Testis (tissue), 2 donors: ENCODE results near the gene GNB4.

Experiments
- POLR2A ChIP-seq: fragments of 450-650 bp; IDR thresholded peaks from one replicate; pipeline ENCODE4 v1.6.1; 2017; ENCODE audit warnings: antibody characterized with exemption, mild to moderate bottlenecking, moderate library complexity
- TF ChIP-seq, protein P1 (sequence below), 3 experiments: fragments of 450-650 bp in 2 of 3; fragments of 200-600 bp in 1 of 3; sonication (generic) in 1 of 3; IDR thresholded peaks; one replicate each; pipeline ENCODE4 v1.5.1; 2016 to 2019; ENCODE audit warnings: antibody characterized with exemption in 3 of 3, mild to moderate bottlenecking in 2 of 3, moderate library complexity in 1 of 3

DNA sequence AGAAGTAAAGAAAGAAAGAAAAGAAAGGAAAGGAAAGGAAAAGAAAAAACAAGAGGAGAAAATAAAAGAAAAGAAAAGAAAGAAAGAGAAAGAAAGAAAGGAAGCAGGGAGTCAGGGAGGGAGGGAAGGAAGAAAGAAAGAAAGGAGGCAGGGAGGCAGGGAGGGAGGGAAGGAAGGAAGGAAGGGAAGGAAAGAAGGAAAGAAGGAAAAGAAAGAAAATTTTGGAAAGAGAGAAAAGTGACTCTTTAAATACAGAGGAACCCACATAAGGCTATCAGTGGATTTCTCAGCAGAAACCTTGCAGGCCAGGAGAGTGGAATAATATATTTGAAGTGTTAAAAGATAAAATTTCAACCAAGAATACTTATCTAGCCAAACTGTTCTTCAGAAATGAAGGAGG is 44.2 kb upstream of the GNB4 start:
- TF ChIP-seq, protein P1, sequence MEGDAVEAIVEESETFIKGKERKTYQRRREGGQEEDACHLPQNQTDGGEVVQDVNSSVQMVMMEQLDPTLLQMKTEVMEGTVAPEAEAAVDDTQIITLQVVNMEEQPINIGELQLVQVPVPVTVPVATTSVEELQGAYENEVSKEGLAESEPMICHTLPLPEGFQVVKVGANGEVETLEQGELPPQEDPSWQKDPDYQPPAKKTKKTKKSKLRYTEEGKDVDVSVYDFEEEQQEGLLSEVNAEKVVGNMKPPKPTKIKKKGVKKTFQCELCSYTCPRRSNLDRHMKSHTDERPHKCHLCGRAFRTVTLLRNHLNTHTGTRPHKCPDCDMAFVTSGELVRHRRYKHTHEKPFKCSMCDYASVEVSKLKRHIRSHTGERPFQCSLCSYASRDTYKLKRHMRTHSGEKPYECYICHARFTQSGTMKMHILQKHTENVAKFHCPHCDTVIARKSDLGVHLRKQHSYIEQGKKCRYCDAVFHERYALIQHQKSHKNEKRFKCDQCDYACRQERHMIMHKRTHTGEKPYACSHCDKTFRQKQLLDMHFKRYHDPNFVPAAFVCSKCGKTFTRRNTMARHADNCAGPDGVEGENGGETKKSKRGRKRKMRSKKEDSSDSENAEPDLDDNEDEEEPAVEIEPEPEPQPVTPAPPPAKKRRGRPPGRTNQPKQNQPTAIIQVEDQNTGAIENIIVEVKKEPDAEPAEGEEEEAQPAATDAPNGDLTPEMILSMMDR (IDR thresholded peaks at IDR 0.05) = no peak
- TF ChIP-seq POLR2A = no peak
